GM13977 (cell line): ENCODE data around the gene ARG2.

ENCODE experiments used
- DNase-seq: peaks from one replicate; pipeline ENCODE4 v3.0.0; 2012; ENCODE audit warnings: low spot score
- CTCF ChIP-seq: IDR thresholded peaks from 2 replicates; pipeline ENCODE4 v1.5.1; 2012; ENCODE audit warnings: mild to moderate bottlenecking, control low read depth; ENCODE audit not compliant: insufficient read depth; ENCODE audit errors: extremely low read depth, missing control alignments
- in situ Hi-C: fragments of 300-500 bp; cut with MboI; formaldehyde crosslinking; loops from one replicate; pipeline ENCODE4 v1.12.0; 2022; ENCODE audit warnings: low sequenced_read_pairs, low pct_unique_long_range_greater_than_20kb, mixed read lengths, inconsistent platforms; ENCODE audit not compliant: unreplicated experiment

ARG2 gene

GRCh38 chr14:67636361-67636919 is 16.7 kb downstream of the ARG2 start:
- in situ Hi-C loops, result no loop called here
- TF ChIP-seq CTCF, result no peak
- DNase-seq, result no peak

GRCh38 chr14:67638642-67639041 is 18.9 kb downstream of the ARG2 start:
- no peak for DNase-seq
- no peak for TF ChIP-seq CTCF
- in situ Hi-C loops, result no loop called here

GRCh38 chr14:67641480-67641879 is 21.8 kb downstream of the ARG2 start:
- TF ChIP-seq CTCF, result no peak
- in situ Hi-C loops, result no loop called here
- no peak for DNase-seq

GRCh38 chr14:67641902-67642749 is 22.4 kb downstream of the ARG2 start:
- in situ Hi-C loops, result no loop called here
- no peak for DNase-seq
- TF ChIP-seq CTCF, result no peak

- no peak for TF ChIP-seq CTCF
- in situ Hi-C loops, result no loop called here
- no peak for DNase-seq
Observed at GRCh38 chr14:67643713-67644112, 24.0 kb downstream of the ARG2 start.

- no peak for DNase-seq
- TF ChIP-seq CTCF, result no peak
- in situ Hi-C loops, result no loop called here
Observed at GRCh38 chr14:67644428-67644827, 24.7 kb downstream of the ARG2 start.

GRCh38 chr14:67645414-67645813 is 25.7 kb downstream of the ARG2 start:
- DNase-seq, result no peak
- in situ Hi-C loops, result no loop called here
- TF ChIP-seq CTCF, result no peak
